SU-DHL-6 (cell line): Measurements from ENCODE around the gene SPEG.

Source experiments
- H2AFZ ChIP-seq: fragments of 200-600 bp; sonication (generic); 2 replicates; pipeline ENCODE4 v1.6.1; 2014; ENCODE audit warnings: low read depth, mild to moderate bottlenecking, moderate library complexity, mixed read lengths, antibody characterized with exemption, low read length; ENCODE audit not compliant: severe bottlenecking
- H3F3A ChIP-seq: fragments of 200-600 bp; shearing (Covaris generic); 2 replicates; pipeline ENCODE4 v1.6.0; 2016; ENCODE audit warnings: antibody characterized with exemption, mild to moderate bottlenecking; ENCODE audit not compliant: insufficient read depth
- H3K27ac ChIP-seq: fragments of 200-600 bp; sonication (generic); 2 replicates; pipeline ENCODE4 v1.5.1; 2016; ENCODE audit warnings: low read depth, mild to moderate bottlenecking, low read length, moderate library complexity, mixed read lengths
- H3K27me3 ChIP-seq: fragments of 200-600 bp; sonication (generic), shearing (Covaris generic); 2 replicates; pipeline ENCODE4 v1.6.0; 2014; ENCODE audit warnings: mild to moderate bottlenecking, low read length
- H3K36me3 ChIP-seq: fragments of 200-600 bp; sonication (generic); 2 replicates; pipeline ENCODE4 v1.6.1; 2014; ENCODE audit warnings: mild to moderate bottlenecking, low read length, mixed read lengths
- H3K4me2 ChIP-seq: fragments of 300-600, 200-600 bp; shearing (Covaris generic), sonication (generic); 2 replicates; pipeline ENCODE4 v1.6.0; 2014; ENCODE audit warnings: low read length, low read depth, mild to moderate bottlenecking; ENCODE audit not compliant: poor library complexity, severe bottlenecking
- H3K4me3 ChIP-seq: fragments of 200-600 bp; sonication (generic); 2 replicates; pipeline ENCODE4 v1.5.1; 2014; ENCODE audit warnings: antibody characterized with exemption, low read length, mild to moderate bottlenecking, mixed read lengths; ENCODE audit not compliant: insufficient read depth, poor library complexity, severe bottlenecking
- H3K79me2 ChIP-seq: fragments of 200-600 bp; sonication (generic); 2 replicates; pipeline ENCODE4 v1.6.1; 2014; ENCODE audit warnings: mild to moderate bottlenecking, low read length, moderate library complexity; ENCODE audit not compliant: insufficient read depth
- H3K9ac ChIP-seq: fragments of 200-600 bp; sonication (generic); 2 replicates; pipeline ENCODE4 v1.7.0; 2014; ENCODE audit warnings: mild to moderate bottlenecking, low read length
- H3K9me2 ChIP-seq: fragments of 200-600 bp; sonication (generic); replicated peaks from 2 replicates; pipeline ENCODE4 v1.6.1; 2014; ENCODE audit warnings: low read length; ENCODE audit not compliant: insufficient read depth
- H3K9me3 ChIP-seq: fragments of 200-600 bp; sonication (generic); 2 replicates; pipeline ENCODE4 v1.6.1; 2014; ENCODE audit warnings: low read length, mixed read lengths; ENCODE audit not compliant: insufficient read depth
- H4K20me1 ChIP-seq: fragments of 200-600 bp; sonication (generic); 2 replicates; pipeline ENCODE4 v1.6.1; 2014; ENCODE audit warnings: low read depth, mild to moderate bottlenecking, antibody characterized with exemption, low read length, moderate library complexity, mixed read lengths
- CTCF ChIP-seq: fragments of 200-600 bp; sonication (generic); IDR thresholded peaks from one replicate; pipeline ENCODE4 v1.5.1; 2017; ENCODE audit warnings: antibody characterized with exemption, mild to moderate bottlenecking, low read length, moderate library complexity; ENCODE audit not compliant: insufficient read depth, poor library complexity, severe bottlenecking
- EZH2phosphoT487 ChIP-seq: fragments of 200-600 bp; sonication (generic), shearing (Covaris generic); conservative IDR thresholded peaks from 2 replicates; pipeline ENCODE4 v1.6.1; 2018; ENCODE audit warnings: mild to moderate bottlenecking, antibody characterized with exemption, low read length, moderate library complexity, mixed read lengths

SPEG gene

GRCh38 chr2:219541611-219542180 is 107.1 kb downstream of the SPEG start:
- H3K9me2 ChIP-seq, result no peaks in the 10 kb centered on the region
- H3K36me3 ChIP-seq, result no peaks in the 10 kb centered on the region
- no peaks in the 10 kb centered on the region for H3K9me3 ChIP-seq
- H2AFZ ChIP-seq, result peak overlapping the region; percentile 55
- peaks cover 7% of the 10 kb centered on the region for H3F3A ChIP-seq
- no peak overlapping the region for H3K27ac ChIP-seq
- H4K20me1 ChIP-seq, result no peaks in the 10 kb centered on the region
- H3K9ac ChIP-seq, result peak overlapping the region; percentile 75
- no peaks in the 10 kb centered on the region for H3K79me2 ChIP-seq
- peak overlapping the region; percentile 95 for H3K4me2 ChIP-seq
- no peaks in the 10 kb centered on the region for H3K27me3 ChIP-seq
- TF ChIP-seq CTCF (peak; percentile 100), EZH2phosphoT487 (no peak)
- H3K4me3 ChIP-seq, result peak overlapping the region; percentile 92

GRCh38 chr2:219542931-219543595 is 108.4 kb downstream of the SPEG start:
- Histone ChIP-seq H4K20me1 (no peaks in the 10 kb centered on the region), H3K79me2 (no peaks in the 10 kb centered on the region), H3K27me3 (no peaks in the 10 kb centered on the region), H3K9me2 (no peaks in the 10 kb centered on the region), H3K27ac (peak overlapping the region; percentile 74), H3K9me3 (no peaks in the 10 kb centered on the region), H3F3A (peaks cover 7% of the 10 kb centered on the region), H3K9ac (peak overlapping the region; percentile 75), H3K36me3 (no peaks in the 10 kb centered on the region), H3K4me3 (peak overlapping the region; percentile 92), H3K4me2 (peak overlapping the region; percentile 95), H2AFZ (peak overlapping the region; percentile 89)
- no peak for TF ChIP-seq CTCF
- no peak for TF ChIP-seq EZH2phosphoT487

- H3K27ac ChIP-seq, result peak within 1 kb of the TSS; percentile 74
- H2AFZ ChIP-seq, result peak within 1 kb of the TSS; percentile 89
- H3K4me3 ChIP-seq, result peak within 1 kb of the TSS; percentile 92
- no peaks in the 10 kb centered on the region for H3K9me3 ChIP-seq
- no peaks in the 10 kb centered on the region for H3K27me3 ChIP-seq
- H3K9ac ChIP-seq, result peak within 1 kb of the TSS; percentile 75
- H4K20me1 ChIP-seq, result no peaks in the 10 kb centered on the region
- no peaks in the 10 kb centered on the region for H3K79me2 ChIP-seq
- H3K9me2 ChIP-seq, result no peaks in the 10 kb centered on the region
- peaks cover 7% of the 10 kb centered on the region for H3F3A ChIP-seq
- no peaks in the 10 kb centered on the region for H3K36me3 ChIP-seq
- H3K4me2 ChIP-seq, result peak within 1 kb of the TSS; percentile 95
- no peak for TF ChIP-seq EZH2phosphoT487
- TF ChIP-seq CTCF, result no peak
Observed at GRCh38 chr2:219543596-219544358, 109.1 kb downstream of the SPEG start, which contains the start of the genes CHPF and TMEM198. Gene CHPF, minus strand, starts transcription at chr2:219543809. Its CDS starts 271 bp downstream, at chr2:219543538. Gene TMEM198, plus strand, starts transcription at chr2:219544028. Its CDS starts 700 bp downstream, at chr2:219544728.
